Suppressor macrophage treated with lipopolysaccharide for 1 hour (primary cell): ENCODE measurements around the gene PROCR.
"Not testable (repeated sequence)": the region's sequence is repeated elsewhere in the genome, so short reads cannot be mapped to it uniquely, and the experiment has no call there.

ENCODE experiments used
- DNase-seq, 3 donors: peaks; one replicate each; pipeline ENCODE4 v3.0.0-alpha.2; 2020 to 2022

The PROCR gene

GRCh38 chr20:35171753-35172433, at the start of gene PROCR:
Gene PROCR (plus strand): TSS chr20:35172072. CDS start chr20:35172155, 83 bp downstream.
- peak; percentile 75 to 85 (median 76) for DNase-seq

GRCh38 chr20:35122756-35123405, 49.0 kb upstream of the PROCR start:
- no peak for DNase-seq

- no peak for DNase-seq
Measured at GRCh38 chr20:35125753-35126152, 46.1 kb upstream of the PROCR start.

GRCh38 chr20:35129647-35130069, 42.2 kb upstream of the PROCR start:
- peak; percentile 52 to 69 (median 63) for DNase-seq

GRCh38 chr20:35131934-35132333, 39.9 kb upstream of the PROCR start:
- no peak for DNase-seq

GRCh38 chr20:35133031-35133430, 38.8 kb upstream of the PROCR start:
- DNase-seq = no peak

GRCh38 chr20:35133735-35134134, 38.1 kb upstream of the PROCR start:
- DNase-seq = no peak

GRCh38 chr20:35134472-35134871, 37.4 kb upstream of the PROCR start:
- no peak for DNase-seq

- no peak for DNase-seq
Measured at GRCh38 chr20:35134880-35135279, 37.0 kb upstream of the PROCR start.

- DNase-seq = peak in 1 of 3 donors; percentile 40
Measured at GRCh38 chr20:35135867-35136586, 35.8 kb upstream of the PROCR start.

GRCh38 chr20:35144694-35145093, 27.2 kb upstream of the PROCR start:
- peak; percentile 80 to 92 (median 89) for DNase-seq

GRCh38 chr20:35145141-35145564, 26.7 kb upstream of the PROCR start:
- peak; percentile 24 to 66 (median 41) for DNase-seq

GRCh38 chr20:35146299-35146919, 25.5 kb upstream of the PROCR start:
- DNase-seq = peak in 2 of 3 donors; percentile 37 to 47

GRCh38 chr20:35146920-35147574, 24.8 kb upstream of the PROCR start, which contains the start of gene EDEM2:
Gene EDEM2 (minus strand): TSS chr20:35147336. CDS start chr20:35147258, 78 bp downstream.
- DNase-seq = peak; percentile 98 to 99 (median 98)

GRCh38 chr20:35147575-35148071, 24.2 kb upstream of the PROCR start:
- peak; percentile 64 to 71 (median 65) for DNase-seq

- no peak for DNase-seq
Measured at GRCh38 chr20:35150846-35151579, 20.9 kb upstream of the PROCR start.

GRCh38 chr20:35151736-35152135, 20.1 kb upstream of the PROCR start:
- DNase-seq = no peak

- no peak for DNase-seq
Measured at GRCh38 chr20:35155936-35156335, 15.9 kb upstream of the PROCR start.

GRCh38 chr20:35156978-35157377, 14.9 kb upstream of the PROCR start:
- no peak for DNase-seq

- not testable (repeated sequence) for DNase-seq
Measured at GRCh38 chr20:35160341-35160740, 11.5 kb upstream of the PROCR start.

- not testable (repeated sequence) for DNase-seq
Measured at GRCh38 chr20:35164531-35164930, 7.3 kb upstream of the PROCR start.
